GM13976 (cell line): ENCODE results near the gene UBR4.

Experiments used
- DNase-seq: peaks from one replicate; pipeline ENCODE4 v3.0.0; 2012; ENCODE audit warnings: low spot score
- in situ Hi-C: fragments of 300-500 bp; cut with MboI; formaldehyde crosslinking; loops from one replicate; pipeline ENCODE4 v1.12.0; 2022; ENCODE audit warnings: low sequenced_read_pairs, mixed read lengths, inconsistent platforms; ENCODE audit not compliant: unreplicated experiment
- TF ChIP-seq, protein P1 (sequence below): IDR thresholded peaks from 2 replicates; pipeline ENCODE4 v1.5.1; 2012; ENCODE audit warnings: borderline replicate concordance, mild to moderate bottlenecking; ENCODE audit not compliant: insufficient read depth; ENCODE audit errors: extremely low read depth, missing control alignments, control extremely low read depth

UBR4 gene

DNA sequence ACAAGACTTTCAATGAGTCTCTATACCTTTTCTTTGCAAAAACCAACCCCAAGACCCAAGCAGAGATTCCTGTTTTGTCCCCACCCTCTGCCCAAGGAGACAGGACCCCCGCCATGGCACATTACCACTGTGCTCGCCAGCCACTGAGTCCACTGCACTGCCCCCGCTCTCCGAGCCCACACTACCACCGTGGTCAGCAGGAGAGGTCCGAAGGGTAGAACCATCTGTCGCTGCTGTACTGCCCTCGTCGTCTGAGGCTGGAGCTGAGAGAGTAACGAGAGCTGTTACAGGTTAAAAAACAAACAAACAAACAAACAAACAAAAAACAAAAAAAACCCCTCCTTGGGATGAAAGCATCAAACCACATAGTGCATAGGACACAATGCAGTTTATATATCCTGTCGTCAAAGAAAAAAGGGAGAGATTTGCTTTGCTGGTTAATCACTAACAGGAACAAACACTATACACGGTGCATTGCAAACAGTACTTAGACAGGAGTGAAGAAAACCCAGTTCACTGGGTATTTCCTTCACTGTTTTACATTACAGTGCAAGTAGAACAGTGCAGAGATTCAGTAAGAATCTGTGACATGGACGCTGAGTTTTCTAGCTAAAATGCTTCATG is 71.0 kb downstream of the UBR4 start:
- DNase-seq, result no peak
- in situ Hi-C loops, result no loop called here
- TF ChIP-seq, protein P1, sequence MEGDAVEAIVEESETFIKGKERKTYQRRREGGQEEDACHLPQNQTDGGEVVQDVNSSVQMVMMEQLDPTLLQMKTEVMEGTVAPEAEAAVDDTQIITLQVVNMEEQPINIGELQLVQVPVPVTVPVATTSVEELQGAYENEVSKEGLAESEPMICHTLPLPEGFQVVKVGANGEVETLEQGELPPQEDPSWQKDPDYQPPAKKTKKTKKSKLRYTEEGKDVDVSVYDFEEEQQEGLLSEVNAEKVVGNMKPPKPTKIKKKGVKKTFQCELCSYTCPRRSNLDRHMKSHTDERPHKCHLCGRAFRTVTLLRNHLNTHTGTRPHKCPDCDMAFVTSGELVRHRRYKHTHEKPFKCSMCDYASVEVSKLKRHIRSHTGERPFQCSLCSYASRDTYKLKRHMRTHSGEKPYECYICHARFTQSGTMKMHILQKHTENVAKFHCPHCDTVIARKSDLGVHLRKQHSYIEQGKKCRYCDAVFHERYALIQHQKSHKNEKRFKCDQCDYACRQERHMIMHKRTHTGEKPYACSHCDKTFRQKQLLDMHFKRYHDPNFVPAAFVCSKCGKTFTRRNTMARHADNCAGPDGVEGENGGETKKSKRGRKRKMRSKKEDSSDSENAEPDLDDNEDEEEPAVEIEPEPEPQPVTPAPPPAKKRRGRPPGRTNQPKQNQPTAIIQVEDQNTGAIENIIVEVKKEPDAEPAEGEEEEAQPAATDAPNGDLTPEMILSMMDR, result no peak

DNA sequence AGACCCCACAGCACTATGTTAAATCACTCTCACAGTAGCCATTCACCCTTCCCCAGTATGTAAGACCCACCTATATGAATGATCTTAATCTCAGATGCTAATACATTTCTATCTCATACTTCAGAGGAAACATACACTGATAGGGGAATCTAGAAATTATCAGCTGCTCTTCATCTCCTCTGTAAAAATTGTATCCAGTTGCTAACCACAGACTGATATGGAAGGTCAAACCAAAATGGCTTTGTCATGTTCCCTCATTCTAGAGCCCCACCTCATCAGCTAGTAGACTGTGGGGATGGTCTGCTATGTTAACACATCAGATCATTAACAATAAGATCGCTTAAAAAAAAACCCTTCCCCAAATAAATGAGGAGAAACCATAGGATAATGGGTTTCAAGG is 71.7 kb downstream of the UBR4 start:
- TF ChIP-seq, protein P1, result no peak
- in situ Hi-C loops, result no loop called here
- no peak for DNase-seq

DNA sequence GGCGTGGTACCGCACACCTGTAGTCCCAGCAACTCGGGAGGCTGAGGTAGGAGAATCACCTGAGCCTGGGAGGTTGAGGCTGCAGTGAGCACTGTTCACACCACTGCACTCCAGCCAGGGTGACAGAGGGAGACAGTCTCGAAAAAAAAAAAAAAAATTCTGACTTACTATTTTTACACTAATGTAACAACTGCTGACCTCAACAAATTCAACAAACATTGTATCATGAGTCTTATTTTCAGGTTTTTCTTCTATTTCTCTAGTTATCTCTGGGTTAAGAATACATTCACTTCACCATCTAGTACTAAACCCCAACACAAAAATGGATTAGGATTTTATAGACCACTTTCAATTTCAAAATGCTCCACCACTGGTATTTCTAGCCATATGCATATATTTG is 72.9 kb downstream of the UBR4 start:
- no peak for DNase-seq
- TF ChIP-seq, protein P1, result no peak
- in situ Hi-C loops, result no loop called here

DNA sequence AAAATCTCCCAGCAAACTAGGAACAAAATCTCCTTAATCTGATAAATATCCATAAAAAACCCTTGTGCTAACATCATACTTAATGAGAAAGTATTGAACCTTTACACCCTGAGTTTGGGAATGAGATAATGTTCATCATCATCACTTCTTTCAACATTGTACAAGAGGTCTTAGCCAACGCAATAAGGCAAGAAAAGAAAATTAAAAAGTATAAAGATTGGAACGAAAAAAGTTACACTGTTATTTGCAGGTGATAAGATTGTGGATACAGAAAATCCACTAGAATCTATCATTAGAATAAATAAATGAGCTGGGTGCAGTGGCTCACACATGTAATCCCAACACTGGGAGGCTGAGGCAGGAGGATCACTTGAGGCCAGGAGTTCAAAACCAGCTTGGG is 76.7 kb downstream of the UBR4 start:
- DNase-seq, result no peak
- TF ChIP-seq, protein P1, result no peak
- in situ Hi-C loops, result no loop called here

DNA sequence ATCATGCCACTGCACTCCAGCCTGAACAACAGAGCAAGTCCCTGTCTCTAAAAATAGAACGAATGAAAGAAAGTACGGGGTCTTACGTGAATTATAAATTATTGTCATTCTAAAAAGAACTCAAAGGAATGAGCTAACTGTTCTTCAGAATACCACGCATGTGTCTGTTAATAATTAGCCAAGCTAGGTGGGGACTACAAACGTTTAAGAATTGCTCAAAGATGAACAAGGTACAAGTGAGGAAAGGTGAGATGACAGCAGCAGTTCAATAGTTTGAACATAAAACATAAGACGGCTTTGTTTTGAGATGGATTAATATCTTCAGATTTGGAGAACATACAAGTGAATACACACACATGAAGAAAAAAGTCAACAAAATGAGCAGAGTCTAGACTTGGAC is 79.6 kb downstream of the UBR4 start:
- TF ChIP-seq, protein P1, result no peak
- in situ Hi-C loops, result no loop called here
- DNase-seq, result no peak

DNA sequence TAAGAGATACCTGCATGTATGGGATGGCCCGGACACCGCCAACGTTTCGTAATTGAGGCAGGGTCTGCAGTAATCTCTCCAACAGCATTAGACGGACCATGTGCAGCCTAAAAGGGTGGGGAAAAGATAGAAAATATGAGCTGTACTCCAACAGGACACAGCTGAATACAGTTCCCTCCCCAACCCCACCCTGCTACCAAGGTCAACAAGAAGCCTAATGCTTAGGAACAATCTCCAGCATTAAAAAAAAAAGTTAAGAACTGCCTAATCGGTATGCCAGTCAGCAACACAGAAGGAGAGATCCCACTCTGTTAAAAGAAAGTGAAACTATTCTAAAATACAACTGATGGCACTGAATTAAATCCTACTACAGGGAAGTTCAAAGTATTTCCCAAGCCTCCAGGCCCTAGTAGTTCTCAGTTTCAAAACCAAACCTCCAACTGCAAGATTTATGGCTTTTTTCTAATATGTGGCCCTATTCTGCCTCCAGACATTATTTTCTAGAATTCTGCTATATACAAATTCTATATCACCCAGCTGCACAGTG is 81.0 kb downstream of the UBR4 start:
- DNase-seq, result no peak
- TF ChIP-seq, protein P1, result no peak
- in situ Hi-C loops, result no loop called here
